GM10266 (cell line): ENCODE measurements around the gene EEF1B2.
"Not testable (repeated sequence)": the region's sequence is repeated elsewhere in the genome, so short reads cannot be mapped to it uniquely, and the experiment has no call there.

Experiments
- DNase-seq: peaks from one replicate; pipeline ENCODE4 v3.0.0; 2012; ENCODE audit errors: extremely low spot score
- TF ChIP-seq, protein P1 (sequence below): IDR thresholded peaks from 2 replicates; pipeline ENCODE4 v1.5.1; 2012; ENCODE audit warnings: mild to moderate bottlenecking, low read depth; ENCODE audit not compliant: control insufficient read depth, insufficient read depth; ENCODE audit errors: missing control alignments

The EEF1B2 gene

DNA sequence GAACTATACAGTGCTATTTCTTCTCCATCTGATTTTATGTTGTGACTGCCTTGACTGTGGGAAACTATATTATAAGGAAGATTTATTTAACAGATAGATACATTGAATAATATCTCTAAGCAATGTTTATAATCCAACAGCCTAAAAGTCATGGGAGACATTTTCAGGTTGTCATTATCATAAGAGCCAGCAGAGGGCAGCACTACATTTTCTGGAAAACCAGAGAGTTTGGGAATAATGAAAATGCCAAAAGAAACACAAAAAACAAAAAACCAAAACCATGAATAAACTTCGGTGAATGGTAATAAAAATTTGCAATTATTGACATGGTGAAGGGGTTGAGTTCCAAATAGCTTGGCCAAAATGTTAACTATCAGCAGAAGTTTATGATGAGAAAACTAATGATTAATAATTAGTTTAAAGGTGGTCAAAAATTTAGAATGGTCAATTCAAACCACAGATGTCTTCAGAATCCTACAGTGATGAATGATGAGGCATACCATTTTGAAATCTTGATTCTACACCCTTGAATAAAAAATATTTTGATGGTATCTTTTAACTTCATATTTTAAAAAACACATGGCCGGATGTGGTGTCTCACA lies 4.7 kb downstream of the EEF1B2 start:
- TF ChIP-seq, protein P1, sequence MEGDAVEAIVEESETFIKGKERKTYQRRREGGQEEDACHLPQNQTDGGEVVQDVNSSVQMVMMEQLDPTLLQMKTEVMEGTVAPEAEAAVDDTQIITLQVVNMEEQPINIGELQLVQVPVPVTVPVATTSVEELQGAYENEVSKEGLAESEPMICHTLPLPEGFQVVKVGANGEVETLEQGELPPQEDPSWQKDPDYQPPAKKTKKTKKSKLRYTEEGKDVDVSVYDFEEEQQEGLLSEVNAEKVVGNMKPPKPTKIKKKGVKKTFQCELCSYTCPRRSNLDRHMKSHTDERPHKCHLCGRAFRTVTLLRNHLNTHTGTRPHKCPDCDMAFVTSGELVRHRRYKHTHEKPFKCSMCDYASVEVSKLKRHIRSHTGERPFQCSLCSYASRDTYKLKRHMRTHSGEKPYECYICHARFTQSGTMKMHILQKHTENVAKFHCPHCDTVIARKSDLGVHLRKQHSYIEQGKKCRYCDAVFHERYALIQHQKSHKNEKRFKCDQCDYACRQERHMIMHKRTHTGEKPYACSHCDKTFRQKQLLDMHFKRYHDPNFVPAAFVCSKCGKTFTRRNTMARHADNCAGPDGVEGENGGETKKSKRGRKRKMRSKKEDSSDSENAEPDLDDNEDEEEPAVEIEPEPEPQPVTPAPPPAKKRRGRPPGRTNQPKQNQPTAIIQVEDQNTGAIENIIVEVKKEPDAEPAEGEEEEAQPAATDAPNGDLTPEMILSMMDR = peak; percentile 75
- no peak for DNase-seq

DNA sequence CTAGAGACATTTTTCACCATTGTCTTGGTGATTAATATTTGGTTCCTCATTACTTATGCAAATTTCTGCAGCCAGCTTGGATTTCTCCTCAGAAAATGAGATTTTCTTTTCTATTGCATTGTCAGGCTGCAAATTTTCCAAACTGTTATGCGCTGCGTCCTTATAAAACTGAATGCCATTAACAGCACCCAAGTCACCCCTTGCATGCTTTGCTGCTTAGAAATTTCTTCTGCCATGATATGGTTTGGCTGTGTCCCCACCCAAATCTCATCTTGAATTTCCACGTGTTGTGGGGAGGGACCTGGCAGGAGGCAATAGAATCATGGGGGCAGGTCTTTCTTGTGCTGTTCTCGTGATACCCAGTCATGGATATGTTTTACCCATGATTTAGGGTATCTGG lies 8.5 kb downstream of the EEF1B2 start:
- DNase-seq = not testable (repeated sequence)

DNA sequence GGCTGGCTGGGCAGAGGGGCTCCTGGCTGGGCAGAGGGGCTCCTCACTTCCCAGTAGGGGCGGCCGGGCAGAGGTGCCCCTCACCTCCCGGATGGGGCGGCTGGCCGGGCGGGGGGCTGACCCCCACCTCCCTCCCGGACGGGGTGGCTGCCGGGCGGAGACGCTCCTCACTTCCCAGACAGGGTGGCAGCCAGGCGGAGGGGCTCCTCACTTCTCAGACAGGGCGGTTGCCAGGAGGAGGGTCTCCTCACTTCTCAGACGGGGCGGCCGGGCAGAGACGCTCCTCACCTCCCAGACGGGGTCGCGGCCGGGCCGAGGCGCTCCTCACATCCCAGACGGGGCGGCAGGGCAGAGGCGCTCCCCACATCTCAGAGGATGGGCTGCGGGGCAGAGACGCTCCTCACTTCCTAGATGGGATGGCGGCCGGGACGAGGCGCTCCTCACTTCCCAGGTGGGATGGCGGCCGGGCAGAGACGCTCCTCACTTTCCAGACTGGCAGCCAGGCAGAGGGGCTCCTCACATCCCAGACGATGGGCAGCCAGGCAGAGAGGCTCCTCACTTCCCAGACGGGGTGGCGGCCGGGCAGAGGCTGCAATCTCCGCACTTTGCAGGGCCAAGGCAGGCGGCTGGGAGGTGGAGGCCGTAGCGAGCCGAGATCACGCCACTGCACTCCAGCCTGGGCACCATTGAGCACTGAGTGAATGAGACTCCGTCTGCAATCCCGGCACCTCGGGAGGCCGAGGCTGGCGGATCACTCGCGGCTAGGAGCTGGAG lies 12.1 kb downstream of the EEF1B2 start:
- DNase-seq = not testable (repeated sequence)

DNA sequence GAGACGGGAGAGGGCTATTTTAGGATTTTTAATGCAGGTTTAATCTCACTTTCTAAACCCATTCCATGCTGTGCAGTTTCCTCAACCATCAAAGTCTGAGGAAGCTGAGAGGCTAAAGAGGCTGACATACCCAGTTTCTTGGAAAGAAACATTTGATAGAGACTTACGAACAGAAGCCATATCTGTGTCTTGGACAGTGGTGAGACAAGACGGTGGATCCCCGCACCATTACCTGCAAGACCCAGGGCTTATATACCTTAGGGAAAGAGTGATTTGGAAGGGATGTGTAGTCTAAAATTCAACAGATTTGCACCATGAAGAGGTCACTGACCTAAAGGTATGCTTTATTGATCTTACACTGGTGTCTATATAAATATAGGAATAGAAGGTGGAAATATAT lies 13.5 kb downstream of the EEF1B2 start:
- no peak for DNase-seq
- TF ChIP-seq, protein P1 = no peak

DNA sequence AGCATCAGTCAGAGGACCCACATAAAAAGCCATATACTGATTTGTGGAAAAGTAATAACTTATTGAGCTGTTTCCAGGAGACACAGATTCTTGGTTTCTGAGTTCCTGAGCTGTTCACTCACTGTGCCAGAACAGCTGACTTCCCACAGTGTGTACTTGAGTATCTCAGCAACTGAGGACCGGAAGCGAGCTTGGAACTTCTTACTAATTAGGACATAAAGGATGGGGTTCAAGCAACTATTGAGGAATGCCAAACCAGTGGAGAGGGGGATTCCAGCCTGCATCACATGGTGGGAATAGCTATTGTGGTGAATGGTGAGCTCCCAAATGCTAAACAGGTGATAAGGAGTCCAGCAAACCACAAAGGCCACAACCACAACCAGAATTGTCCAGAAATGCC lies 16.4 kb downstream of the EEF1B2 start:
- TF ChIP-seq, protein P1 = no peak
- no peak for DNase-seq

DNA sequence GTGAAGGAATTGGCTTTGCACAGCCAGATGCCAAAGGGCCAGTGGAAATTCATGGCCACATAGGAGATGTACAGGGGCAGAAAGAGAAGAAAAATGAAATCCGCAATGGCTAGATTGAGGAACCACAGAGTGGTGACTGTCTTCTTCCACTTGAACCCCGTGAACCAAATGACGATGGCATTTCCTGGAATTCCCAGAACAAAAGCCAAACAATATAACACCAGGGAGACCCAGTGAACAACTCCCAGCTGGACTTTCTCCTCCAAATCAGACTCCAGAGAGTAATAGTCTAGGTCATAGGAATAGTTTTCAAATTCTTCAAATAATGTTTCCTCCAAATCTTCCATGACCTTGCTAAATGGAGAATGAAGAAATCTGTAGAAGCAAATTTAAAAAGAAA lies 17.2 kb downstream of the EEF1B2 start:
- DNase-seq = no peak
- TF ChIP-seq, protein P1 = no peak

DNA sequence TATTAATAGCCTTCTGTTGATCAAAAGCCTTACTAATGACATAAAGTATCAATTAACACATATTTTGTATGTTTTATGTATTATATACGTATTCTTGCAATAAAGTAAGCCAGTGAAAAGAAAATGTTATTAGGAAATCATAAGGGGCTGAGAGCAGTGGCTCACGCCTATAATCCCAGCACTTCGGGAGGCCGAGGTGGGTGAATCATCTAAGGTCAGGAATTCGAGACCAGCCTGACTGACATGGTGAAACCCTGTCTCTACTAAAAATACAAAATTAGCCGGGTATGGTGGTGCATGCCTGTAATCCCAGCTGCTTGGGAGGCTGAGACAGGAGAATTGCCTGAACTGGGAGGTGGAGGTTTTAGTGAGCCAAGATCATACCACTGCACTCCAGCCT lies 21.8 kb downstream of the EEF1B2 start:
- DNase-seq = not testable (repeated sequence)

DNA sequence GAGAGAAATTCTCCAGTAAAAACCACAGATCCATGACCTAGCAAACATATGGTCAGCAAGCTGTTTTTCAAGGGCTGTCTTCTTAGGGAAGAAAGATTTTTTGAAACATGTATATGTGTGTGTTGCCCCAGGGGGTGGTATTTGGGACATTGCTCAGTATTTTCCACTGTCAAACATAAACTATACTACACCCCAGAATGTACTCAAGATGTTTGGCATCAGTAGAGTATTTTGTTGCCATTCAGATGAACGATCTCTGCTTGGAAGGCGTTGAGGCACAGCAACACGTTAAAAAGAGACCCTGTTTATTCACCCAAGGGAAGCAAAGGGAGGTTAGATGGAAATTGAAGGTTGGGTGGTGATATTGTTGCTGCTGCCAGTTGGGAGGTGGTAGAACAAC lies 30.0 kb downstream of the EEF1B2 start:
- DNase-seq = no peak
- TF ChIP-seq, protein P1 = no peak

DNA sequence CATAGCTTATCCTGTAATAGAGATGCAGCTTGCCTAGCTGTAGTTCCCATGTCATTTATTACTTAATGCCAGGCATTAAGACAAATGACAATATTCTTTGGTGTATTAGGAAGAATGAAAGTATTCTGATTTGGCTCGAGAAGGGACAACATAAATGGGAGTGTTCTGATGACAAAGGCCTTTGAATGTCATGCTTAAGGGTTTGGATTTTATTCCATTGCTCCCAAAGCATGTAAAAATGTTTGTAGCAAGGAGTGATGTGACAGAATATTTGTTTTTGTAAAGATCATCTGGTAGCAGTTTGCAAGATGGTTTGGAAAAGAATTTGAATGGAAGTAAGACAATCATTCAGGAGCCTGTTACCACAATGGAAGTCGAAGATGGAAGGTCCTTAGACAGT lies 30.4 kb downstream of the EEF1B2 start:
- DNase-seq = no peak
- TF ChIP-seq, protein P1 = no peak
